ENCODE results near the gene TGFB3. TPM values are rescaled to one million over a fixed set of nuclear protein-coding genes. Genes with fewer than 3 reads are reported as not detected.

Gene TGFB3
- total and polyA plus RNA-seq, 2 donors (not counting 3 experiments of a cell fraction or from before 2014, with no cell fraction given): 5.3 to 5.4 TPM

- no peaks in the 10 kb centered on the region for H3K9me3 ChIP-seq (replicated peaks; ENCODE audit: control insufficient read depth, insufficient read depth, low read length)
- no peak for DNase-seq (ENCODE audit: low read depth, low spot score)
- intact Hi-C loops (cut with micrococcal nuclease): no loop called here
- dilution Hi-C loops (cut with MboI; ENCODE audit: extremely low pct_ligation_motif_present, low sequenced_read_pairs): no loop called here
- peaks cover 0 to 2% of the 10 kb centered on the region in 2 experiments for H3K36me3 ChIP-seq (ENCODE audit: control insufficient read depth in 2 of 2, extremely low read depth in 1 of 2, insufficient read depth in 2 of 2, low read length in 2 of 2)
- ChIA-PET CTCF (interaction anchor here (0.6 kb wide), 1 partner anchor 27 kb away, joined by 3 read pairs; no protein-coding TSS in a partner anchor), POLR2A (no interaction called here)
- no peaks in the 10 kb centered on the region for H3K27me3 ChIP-seq (ENCODE audit: control insufficient read depth in 2 of 2, insufficient read depth in 2 of 2, low read length in 2 of 2)
- BruUV-seq (replicated peaks): no TSS peak
- H3K4me2 ChIP-seq (ENCODE audit: insufficient read depth, low read length): no peak overlapping the region
- H3K27ac ChIP-seq (ENCODE audit: insufficient read depth, low read depth, low read length): no peak overlapping the region
- H2AFZ ChIP-seq (ENCODE audit: low read depth, low read length): no peak overlapping the region
- H3K9me1 ChIP-seq (replicated peaks; ENCODE audit: control insufficient read depth, extremely low read depth, insufficient read depth, low read length): no peaks in the 10 kb centered on the region
- no peak for FAIRE-seq
- no peak overlapping the region for H3K9ac ChIP-seq (replicated peaks; ENCODE audit: extremely low read depth, insufficient read depth, low read length)
- H3K4me3 ChIP-seq (replicated peaks in 1 of 3; ENCODE audit: insufficient read depth in 1 of 3, low read depth in 1 of 3, low read length in 3 of 3): no peak overlapping the region
- no peaks in the 10 kb centered on the region for H3K79me2 ChIP-seq (ENCODE audit: control insufficient read depth, insufficient read depth, low read length)
- no peaks in the 10 kb centered on the region for H4K20me1 ChIP-seq (replicated peaks; ENCODE audit: control insufficient read depth, extremely low read depth, insufficient read depth, low read length)
- H3K4me1 ChIP-seq (ENCODE audit: control insufficient read depth, extremely low read depth, insufficient read depth, low read length): no peaks in the 10 kb centered on the region
- TF ChIP-seq JUN (IDR thresholded peaks at IDR 0.05; ENCODE audit: borderline replicate concordance, insufficient read depth, insufficient read length, low read depth): no peak
- no peak for TF ChIP-seq MYC (IDR thresholded peaks at IDR 0.05; ENCODE audit: low read depth, low read length)
- TF ChIP-seq MAX (IDR thresholded peaks at IDR 0.05; ENCODE audit: insufficient read depth, insufficient read length): no peak
- no peak for TF ChIP-seq GATA2 (IDR thresholded peaks at IDR 0.05; ENCODE audit: insufficient read depth, insufficient read length, low read depth, low read length)
- TF ChIP-seq CTCF (IDR thresholded peaks at IDR 0.05; ENCODE audit: extremely low read depth in 1 of 2, insufficient read depth in 1 of 2, low read depth in 1 of 2, low read length in 2 of 2): no peak
- TF ChIP-seq POLR2AphosphoS5 (IDR thresholded peaks at IDR 0.05; ENCODE audit: insufficient read depth, low read depth, low read length): no peak
- no peak for TF ChIP-seq FOS (IDR thresholded peaks at IDR 0.05; ENCODE audit: borderline replicate concordance, insufficient read depth, low read length)
- TF ChIP-seq POLR2A (IDR thresholded peaks at IDR 0.05; ENCODE audit: low read depth, low read length): no peak
- TF ChIP-seq EZH2 (IDR thresholded peaks at IDR 0.05; ENCODE audit: borderline replicate concordance, low read depth, low read length, severe bottlenecking): no peak
These were observed 29.3 kb downstream of the TGFB3 start for GRCh38 chr14:75952489-75952888.
